ENCODE measurements around the gene SLC22A23. TPM values are rescaled to one million over a fixed set of nuclear protein-coding genes. Genes with fewer than 3 reads are reported as not detected.
A peak's percentile ranks its signal among the peaks of the same experiment; 100 is the strongest.

The SLC22A23 gene
- total and polyA plus RNA-seq, 4 donors = 4.9 to 45.4 (median 19.7) TPM

DNA sequence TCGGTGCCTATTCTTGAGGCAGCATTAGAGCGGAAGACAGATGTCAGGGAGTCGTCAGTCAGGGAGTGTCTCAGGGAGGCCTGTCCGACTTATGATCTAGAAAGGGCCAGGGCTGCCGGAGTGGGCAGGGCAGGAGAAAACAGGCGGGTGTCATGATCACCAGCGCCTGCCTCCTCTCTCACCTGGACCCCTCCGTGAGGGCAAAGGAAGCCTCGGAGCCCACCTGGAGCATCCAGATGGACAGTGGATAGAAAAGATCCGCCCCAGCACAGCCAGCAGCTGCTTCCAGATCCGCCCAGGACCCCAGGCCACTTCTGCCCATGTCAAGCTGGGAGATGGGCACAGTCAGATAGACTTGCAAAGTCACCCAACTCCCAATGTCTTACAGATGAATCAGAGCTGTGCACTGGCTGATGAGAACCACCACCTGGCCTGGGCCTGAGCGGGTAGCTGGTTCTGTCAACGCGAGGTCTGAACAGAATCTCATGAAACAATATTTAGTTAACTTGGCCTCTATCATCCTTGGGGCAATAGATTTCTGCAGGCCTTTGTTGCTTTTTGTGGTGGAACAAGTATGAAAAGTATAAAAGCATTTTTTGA, 175.9 kb downstream of the SLC22A23 start:
- no peak overlapping the region for H3K9ac ChIP-seq (ENCODE audit: low read depth in 1 of 2, low read length in 2 of 2)
- TF ChIP-seq MAX (IDR thresholded peaks at IDR 0.05) (no peak), EGR1 (IDR thresholded peaks at IDR 0.05; ENCODE audit: low read depth in 2 of 2) (no peak), NR2F2 (IDR thresholded peaks at IDR 0.05) (no peak), CTCF (IDR thresholded peaks at IDR 0.05; ENCODE audit: low read depth, low read length, missing input control) (no peak), FOXA1 (IDR thresholded peaks at IDR 0.05) (no peak), TAF1 (conservative IDR thresholded peaks at IDR 0.05) (no peak), GABPA (IDR thresholded peaks at IDR 0.05 in 1 of 2, conservative IDR thresholded peaks at IDR 0.05 in 1 of 2) (no peak), JUND (IDR thresholded peaks at IDR 0.05) (no peak), HNF4A (conservative IDR thresholded peaks at IDR 0.05) (no peak), FOXA2 (IDR thresholded peaks at IDR 0.05) (no peak), HNF4G (IDR thresholded peaks at IDR 0.05) (no peak), RAD21 (IDR thresholded peaks at IDR 0.05) (no peak), YY1 (IDR thresholded peaks at IDR 0.05) (no peak)
- TF ChIP-seq, protein P1, sequence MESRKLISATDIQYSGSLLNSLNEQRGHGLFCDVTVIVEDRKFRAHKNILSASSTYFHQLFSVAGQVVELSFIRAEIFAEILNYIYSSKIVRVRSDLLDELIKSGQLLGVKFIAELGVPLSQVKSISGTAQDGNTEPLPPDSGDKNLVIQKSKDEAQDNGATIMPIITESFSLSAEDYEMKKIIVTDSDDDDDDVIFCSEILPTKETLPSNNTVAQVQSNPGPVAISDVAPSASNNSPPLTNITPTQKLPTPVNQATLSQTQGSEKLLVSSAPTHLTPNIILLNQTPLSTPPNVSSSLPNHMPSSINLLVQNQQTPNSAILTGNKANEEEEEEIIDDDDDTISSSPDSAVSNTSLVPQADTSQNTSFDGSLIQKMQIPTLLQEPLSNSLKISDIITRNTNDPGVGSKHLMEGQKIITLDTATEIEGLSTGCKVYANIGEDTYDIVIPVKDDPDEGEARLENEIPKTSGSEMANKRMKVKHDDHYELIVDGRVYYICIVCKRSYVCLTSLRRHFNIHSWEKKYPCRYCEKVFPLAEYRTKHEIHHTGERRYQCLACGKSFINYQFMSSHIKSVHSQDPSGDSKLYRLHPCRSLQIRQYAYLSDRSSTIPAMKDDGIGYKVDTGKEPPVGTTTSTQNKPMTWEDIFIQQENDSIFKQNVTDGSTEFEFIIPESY (IDR thresholded peaks at IDR 0.05) = no peak
- no peak overlapping the region for H3K4me3 ChIP-seq (ENCODE audit: low read depth in 1 of 3, low read length in 3 of 3)
- no peaks in the 10 kb centered on the region for H3K9me3 ChIP-seq (ENCODE audit: control insufficient read depth in 4 of 4, low read length in 3 of 4)
- DNase-seq (ENCODE audit: low spot score) = no peak
- WGBS = 87% methylated on average over 14 of the region's 14 CpGs
- H3K36me3 ChIP-seq (ENCODE audit: control insufficient read depth in 4 of 4, insufficient read depth in 3 of 4, low read depth in 1 of 4, low read length in 3 of 4) = peaks cover 2 to 44% (median 13%) of the 10 kb centered on the region in 4 donors
- H3K27ac ChIP-seq (ENCODE audit: low read depth in 1 of 2, low read length in 2 of 2) = peak overlapping the region in 1 of 2 donors; percentile 25
- H3K27me3 ChIP-seq (ENCODE audit: control insufficient read depth in 4 of 4, insufficient read depth in 4 of 4, low read length in 3 of 4) = no peaks in the 10 kb centered on the region
- H3K4me1 ChIP-seq (ENCODE audit: control insufficient read depth in 4 of 4, insufficient read depth in 4 of 4, low read length in 3 of 4) = no peaks in the 10 kb centered on the region

DNA sequence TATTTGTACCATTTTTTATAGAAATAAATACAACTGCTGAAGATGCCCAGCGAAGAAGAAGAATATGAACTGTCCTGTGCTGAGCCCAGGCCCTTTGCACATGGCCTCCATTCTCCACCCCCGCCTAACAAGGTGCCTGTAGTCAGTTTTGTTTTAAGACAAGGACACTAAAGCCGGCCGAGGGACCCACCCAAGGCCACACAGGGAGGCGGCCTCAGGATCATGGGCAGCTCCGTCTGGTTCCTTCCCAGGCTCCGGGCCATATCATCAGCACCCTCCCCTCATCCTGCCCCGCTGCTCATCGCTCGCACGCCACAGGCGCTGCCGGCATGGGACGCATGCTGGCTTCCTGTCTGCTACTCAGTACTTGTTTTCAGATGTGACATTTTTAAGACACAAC, 176.8 kb downstream of the SLC22A23 start:
- TF ChIP-seq YY1 (IDR thresholded peaks at IDR 0.05) (no peak), TAF1 (conservative IDR thresholded peaks at IDR 0.05) (no peak), HNF4G (IDR thresholded peaks at IDR 0.05) (no peak), MAX (IDR thresholded peaks at IDR 0.05) (no peak), RXRA (IDR thresholded peaks at IDR 0.05) (no peak), RAD21 (IDR thresholded peaks at IDR 0.05) (no peak), NR2F2 (IDR thresholded peaks at IDR 0.05) (no peak), FOXA2 (IDR thresholded peaks at IDR 0.05) (no peak), SP1 (IDR thresholded peaks at IDR 0.05) (no peak), EGR1 (IDR thresholded peaks at IDR 0.05; ENCODE audit: low read depth in 2 of 2) (no peak), HNF4A (conservative IDR thresholded peaks at IDR 0.05) (no peak), GABPA (IDR thresholded peaks at IDR 0.05 in 1 of 2, conservative IDR thresholded peaks at IDR 0.05 in 1 of 2) (no peak), FOXA1 (IDR thresholded peaks at IDR 0.05) (no peak), CTCF (IDR thresholded peaks at IDR 0.05; ENCODE audit: low read depth, low read length, missing input control) (no peak), JUND (IDR thresholded peaks at IDR 0.05) (no peak)
- TF ChIP-seq, protein P1 (IDR thresholded peaks at IDR 0.05) = no peak
- TF ChIP-seq, protein P2, sequence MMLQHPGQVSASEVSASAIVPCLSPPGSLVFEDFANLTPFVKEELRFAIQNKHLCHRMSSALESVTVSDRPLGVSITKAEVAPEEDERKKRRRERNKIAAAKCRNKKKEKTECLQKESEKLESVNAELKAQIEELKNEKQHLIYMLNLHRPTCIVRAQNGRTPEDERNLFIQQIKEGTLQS (IDR thresholded peaks at IDR 0.05) = no peak
- TF ChIP-seq, protein P3, sequence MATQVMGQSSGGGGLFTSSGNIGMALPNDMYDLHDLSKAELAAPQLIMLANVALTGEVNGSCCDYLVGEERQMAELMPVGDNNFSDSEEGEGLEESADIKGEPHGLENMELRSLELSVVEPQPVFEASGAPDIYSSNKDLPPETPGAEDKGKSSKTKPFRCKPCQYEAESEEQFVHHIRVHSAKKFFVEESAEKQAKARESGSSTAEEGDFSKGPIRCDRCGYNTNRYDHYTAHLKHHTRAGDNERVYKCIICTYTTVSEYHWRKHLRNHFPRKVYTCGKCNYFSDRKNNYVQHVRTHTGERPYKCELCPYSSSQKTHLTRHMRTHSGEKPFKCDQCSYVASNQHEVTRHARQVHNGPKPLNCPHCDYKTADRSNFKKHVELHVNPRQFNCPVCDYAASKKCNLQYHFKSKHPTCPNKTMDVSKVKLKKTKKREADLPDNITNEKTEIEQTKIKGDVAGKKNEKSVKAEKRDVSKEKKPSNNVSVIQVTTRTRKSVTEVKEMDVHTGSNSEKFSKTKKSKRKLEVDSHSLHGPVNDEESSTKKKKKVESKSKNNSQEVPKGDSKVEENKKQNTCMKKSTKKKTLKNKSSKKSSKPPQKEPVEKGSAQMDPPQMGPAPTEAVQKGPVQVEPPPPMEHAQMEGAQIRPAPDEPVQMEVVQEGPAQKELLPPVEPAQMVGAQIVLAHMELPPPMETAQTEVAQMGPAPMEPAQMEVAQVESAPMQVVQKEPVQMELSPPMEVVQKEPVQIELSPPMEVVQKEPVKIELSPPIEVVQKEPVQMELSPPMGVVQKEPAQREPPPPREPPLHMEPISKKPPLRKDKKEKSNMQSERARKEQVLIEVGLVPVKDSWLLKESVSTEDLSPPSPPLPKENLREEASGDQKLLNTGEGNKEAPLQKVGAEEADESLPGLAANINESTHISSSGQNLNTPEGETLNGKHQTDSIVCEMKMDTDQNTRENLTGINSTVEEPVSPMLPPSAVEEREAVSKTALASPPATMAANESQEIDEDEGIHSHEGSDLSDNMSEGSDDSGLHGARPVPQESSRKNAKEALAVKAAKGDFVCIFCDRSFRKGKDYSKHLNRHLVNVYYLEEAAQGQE (IDR thresholded peaks at IDR 0.05) = no peak
- no peaks in the 10 kb centered on the region for H3K4me1 ChIP-seq (ENCODE audit: control insufficient read depth in 4 of 4, insufficient read depth in 4 of 4, low read length in 3 of 4)
- DNase-seq (ENCODE audit: low spot score) = no peak
- H3K4me3 ChIP-seq (ENCODE audit: low read depth in 1 of 3, low read length in 3 of 3) = no peak overlapping the region
- no peak overlapping the region for H3K9ac ChIP-seq (ENCODE audit: low read depth in 1 of 2, low read length in 2 of 2)
- H3K27me3 ChIP-seq (ENCODE audit: control insufficient read depth in 4 of 4, insufficient read depth in 4 of 4, low read length in 3 of 4) = no peaks in the 10 kb centered on the region
- peaks cover 2 to 43% (median 13%) of the 10 kb centered on the region in 4 donors for H3K36me3 ChIP-seq (ENCODE audit: control insufficient read depth in 4 of 4, insufficient read depth in 3 of 4, low read depth in 1 of 4, low read length in 3 of 4)
- no peak overlapping the region for H3K27ac ChIP-seq (ENCODE audit: low read depth in 1 of 2, low read length in 2 of 2)
- 85% methylated on average over 14 of the region's 14 CpGs for WGBS
- no peaks in the 10 kb centered on the region for H3K9me3 ChIP-seq (ENCODE audit: control insufficient read depth in 4 of 4, low read length in 3 of 4)
